Fibroblast of mammary gland (primary cell): ENCODE results near the gene TRIM73.
"Not testable (repeated sequence)": the region's sequence is repeated elsewhere in the genome, so short reads cannot be mapped to it uniquely, and the experiment has no call there.

Experiments
- DNase-seq: peaks from one replicate; pipeline ENCODE4 v3.0.0-alpha.2; 2010; ENCODE audit warnings: low read depth
- H3K4me3 ChIP-seq: 2 replicates; pipeline ENCODE4 v1.5.1; 2011; ENCODE audit warnings: low read depth, mild to moderate bottlenecking, low read length, moderate library complexity; ENCODE audit not compliant: control insufficient read depth
- TF ChIP-seq, protein P1 (sequence below): conservative IDR thresholded peaks from 2 replicates; pipeline ENCODE4 v1.5.1; 2011; ENCODE audit warnings: low read depth, low read length, inconsistent platforms; ENCODE audit not compliant: control insufficient read depth, insufficient read depth

TRIM73 gene

GRCh38 chr7:75452494-75452955, 57.1 kb downstream of the TRIM73 start:
- H3K4me3 ChIP-seq, DNase-seq: not testable (repeated sequence)
- TF ChIP-seq, protein P1, sequence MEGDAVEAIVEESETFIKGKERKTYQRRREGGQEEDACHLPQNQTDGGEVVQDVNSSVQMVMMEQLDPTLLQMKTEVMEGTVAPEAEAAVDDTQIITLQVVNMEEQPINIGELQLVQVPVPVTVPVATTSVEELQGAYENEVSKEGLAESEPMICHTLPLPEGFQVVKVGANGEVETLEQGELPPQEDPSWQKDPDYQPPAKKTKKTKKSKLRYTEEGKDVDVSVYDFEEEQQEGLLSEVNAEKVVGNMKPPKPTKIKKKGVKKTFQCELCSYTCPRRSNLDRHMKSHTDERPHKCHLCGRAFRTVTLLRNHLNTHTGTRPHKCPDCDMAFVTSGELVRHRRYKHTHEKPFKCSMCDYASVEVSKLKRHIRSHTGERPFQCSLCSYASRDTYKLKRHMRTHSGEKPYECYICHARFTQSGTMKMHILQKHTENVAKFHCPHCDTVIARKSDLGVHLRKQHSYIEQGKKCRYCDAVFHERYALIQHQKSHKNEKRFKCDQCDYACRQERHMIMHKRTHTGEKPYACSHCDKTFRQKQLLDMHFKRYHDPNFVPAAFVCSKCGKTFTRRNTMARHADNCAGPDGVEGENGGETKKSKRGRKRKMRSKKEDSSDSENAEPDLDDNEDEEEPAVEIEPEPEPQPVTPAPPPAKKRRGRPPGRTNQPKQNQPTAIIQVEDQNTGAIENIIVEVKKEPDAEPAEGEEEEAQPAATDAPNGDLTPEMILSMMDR, result peak; percentile 30
